Measurements from ENCODE around the gene CD160.
"Not testable (repeated sequence)": the region's sequence is repeated elsewhere in the genome, so short reads cannot be mapped to it uniquely, and the experiment has no call there.

Gene CD160

GRCh38 chr1:145758116-145758515, 38.8 kb downstream of the CD160 start:
- no peak for DNase-seq (ENCODE audit: low read depth in 2 of 2, low spot score in 1 of 2)

- DNase-seq (ENCODE audit: low read depth in 2 of 2, low spot score in 1 of 2): no peak
Measured at GRCh38 chr1:145758575-145758974, 39.3 kb downstream of the CD160 start.

- DNase-seq (ENCODE audit: low read depth in 2 of 2, low spot score in 1 of 2): no peak
Measured at GRCh38 chr1:145759721-145760120, 40.4 kb downstream of the CD160 start.

GRCh38 chr1:145760395-145760949, 41.2 kb downstream of the CD160 start:
- DNase-seq (ENCODE audit: low read depth in 2 of 2, low spot score in 1 of 2): not testable (repeated sequence)

- DNase-seq (ENCODE audit: low read depth in 2 of 2, low spot score in 1 of 2): not testable (repeated sequence)
Measured at GRCh38 chr1:145761498-145761897, 42.2 kb downstream of the CD160 start.

- DNase-seq (ENCODE audit: low read depth in 2 of 2, low spot score in 1 of 2): not testable (repeated sequence)
Measured at GRCh38 chr1:145762001-145762400, 42.7 kb downstream of the CD160 start.

GRCh38 chr1:145764231-145764940, 45.1 kb downstream of the CD160 start:
- not testable (repeated sequence) for DNase-seq (ENCODE audit: low read depth in 2 of 2, low spot score in 1 of 2)

- DNase-seq (ENCODE audit: low read depth in 2 of 2, low spot score in 1 of 2): not testable (repeated sequence)
Measured at GRCh38 chr1:145765127-145765526, 45.8 kb downstream of the CD160 start.

GRCh38 chr1:145765585-145766360, 46.5 kb downstream of the CD160 start:
- not testable (repeated sequence) for DNase-seq (ENCODE audit: low read depth in 2 of 2, low spot score in 1 of 2)

- not testable (repeated sequence) for DNase-seq (ENCODE audit: low read depth in 2 of 2, low spot score in 1 of 2)
Measured at GRCh38 chr1:145766926-145767325, 47.6 kb downstream of the CD160 start.

GRCh38 chr1:145768004-145768403, 48.7 kb downstream of the CD160 start:
- DNase-seq (ENCODE audit: low read depth in 2 of 2, low spot score in 1 of 2): not testable (repeated sequence)

GRCh38 chr1:145771056-145771455, 51.8 kb downstream of the CD160 start:
- no peak for DNase-seq (ENCODE audit: low read depth in 2 of 2, low spot score in 1 of 2)

- DNase-seq (ENCODE audit: low read depth in 2 of 2, low spot score in 1 of 2): no peak
Measured at GRCh38 chr1:145773423-145773822, 54.1 kb downstream of the CD160 start.

GRCh38 chr1:145777357-145778145, 58.3 kb downstream of the CD160 start:
- DNase-seq (ENCODE audit: low read depth in 2 of 2, low spot score in 1 of 2): no peak

- DNase-seq (ENCODE audit: low read depth in 2 of 2, low spot score in 1 of 2): no peak
Measured at GRCh38 chr1:145778146-145778540, 58.8 kb downstream of the CD160 start.

GRCh38 chr1:145782272-145783099, 63.2 kb downstream of the CD160 start:
- no peak for DNase-seq (ENCODE audit: low read depth in 2 of 2, low spot score in 1 of 2)

GRCh38 chr1:145784409-145784808, 65.1 kb downstream of the CD160 start:
- DNase-seq (ENCODE audit: low read depth in 2 of 2, low spot score in 1 of 2): no peak

- no peak for DNase-seq (ENCODE audit: low read depth in 2 of 2, low spot score in 1 of 2)
Measured at GRCh38 chr1:145785547-145785946, 66.2 kb downstream of the CD160 start.

GRCh38 chr1:145786271-145786670, 67.0 kb downstream of the CD160 start:
- no peak for DNase-seq (ENCODE audit: low read depth in 2 of 2, low spot score in 1 of 2)

GRCh38 chr1:145788580-145788979, 69.3 kb downstream of the CD160 start:
- DNase-seq (ENCODE audit: low read depth in 2 of 2, low spot score in 1 of 2): no peak

Data from stimulated activated CD8-positive, alpha-beta memory T cell treated with anti-CD3 and anti-CD28 coated beads, Interleukin-4, amount 100 ng/mL, for 1 hour (primary cell).